ENCODE measurements around the gene ARID3A. TPM values are rescaled to one million over a fixed set of nuclear protein-coding genes. Genes with fewer than 3 reads are reported as not detected.

ARID3A gene
- total RNA-seq, 1 donor from 2014 or later, result 83.0 TPM

DNA sequence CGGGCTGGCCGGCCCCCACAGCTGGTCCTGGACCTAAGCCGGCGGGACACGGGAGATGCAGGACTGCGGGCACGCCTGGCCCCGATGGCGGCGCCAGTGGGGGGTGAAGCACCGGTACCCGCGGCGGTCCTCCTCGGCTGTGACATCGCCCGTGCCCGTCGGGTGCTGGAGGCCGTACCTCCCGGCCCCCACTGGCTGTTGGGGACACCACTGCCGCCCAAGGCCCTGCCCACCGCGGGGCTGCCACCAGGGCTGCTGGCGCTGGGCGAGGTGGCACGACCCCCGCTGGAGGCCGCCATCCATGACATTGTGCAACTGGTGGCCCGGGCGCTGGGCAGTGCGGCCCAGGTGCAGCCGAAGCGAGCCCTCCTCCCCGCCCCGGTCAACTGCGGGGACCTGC, 77.4 kb downstream of the ARID3A start:
- H3K27me3 Mint-ChIP-seq, result peaks cover 30% of the 10 kb centered on the region
- TF ChIP-seq, protein P1, sequence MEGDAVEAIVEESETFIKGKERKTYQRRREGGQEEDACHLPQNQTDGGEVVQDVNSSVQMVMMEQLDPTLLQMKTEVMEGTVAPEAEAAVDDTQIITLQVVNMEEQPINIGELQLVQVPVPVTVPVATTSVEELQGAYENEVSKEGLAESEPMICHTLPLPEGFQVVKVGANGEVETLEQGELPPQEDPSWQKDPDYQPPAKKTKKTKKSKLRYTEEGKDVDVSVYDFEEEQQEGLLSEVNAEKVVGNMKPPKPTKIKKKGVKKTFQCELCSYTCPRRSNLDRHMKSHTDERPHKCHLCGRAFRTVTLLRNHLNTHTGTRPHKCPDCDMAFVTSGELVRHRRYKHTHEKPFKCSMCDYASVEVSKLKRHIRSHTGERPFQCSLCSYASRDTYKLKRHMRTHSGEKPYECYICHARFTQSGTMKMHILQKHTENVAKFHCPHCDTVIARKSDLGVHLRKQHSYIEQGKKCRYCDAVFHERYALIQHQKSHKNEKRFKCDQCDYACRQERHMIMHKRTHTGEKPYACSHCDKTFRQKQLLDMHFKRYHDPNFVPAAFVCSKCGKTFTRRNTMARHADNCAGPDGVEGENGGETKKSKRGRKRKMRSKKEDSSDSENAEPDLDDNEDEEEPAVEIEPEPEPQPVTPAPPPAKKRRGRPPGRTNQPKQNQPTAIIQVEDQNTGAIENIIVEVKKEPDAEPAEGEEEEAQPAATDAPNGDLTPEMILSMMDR (conservative IDR thresholded peaks at IDR 0.05), result no peak
- H3K4me1 Mint-ChIP-seq (ENCODE audit: unreplicated experiment), result peaks cover 5% of the 10 kb centered on the region
- H3K27ac Mint-ChIP-seq, result no peak overlapping the region
- H3K9me3 Mint-ChIP-seq, result no peaks in the 10 kb centered on the region
- DNase-seq (ENCODE audit: extremely low spot score, unreplicated experiment), result no peak
- peaks cover 5% of the 10 kb centered on the region for H3K36me3 Mint-ChIP-seq
- H3K4me3 Mint-ChIP-seq, result no peak overlapping the region

DNA sequence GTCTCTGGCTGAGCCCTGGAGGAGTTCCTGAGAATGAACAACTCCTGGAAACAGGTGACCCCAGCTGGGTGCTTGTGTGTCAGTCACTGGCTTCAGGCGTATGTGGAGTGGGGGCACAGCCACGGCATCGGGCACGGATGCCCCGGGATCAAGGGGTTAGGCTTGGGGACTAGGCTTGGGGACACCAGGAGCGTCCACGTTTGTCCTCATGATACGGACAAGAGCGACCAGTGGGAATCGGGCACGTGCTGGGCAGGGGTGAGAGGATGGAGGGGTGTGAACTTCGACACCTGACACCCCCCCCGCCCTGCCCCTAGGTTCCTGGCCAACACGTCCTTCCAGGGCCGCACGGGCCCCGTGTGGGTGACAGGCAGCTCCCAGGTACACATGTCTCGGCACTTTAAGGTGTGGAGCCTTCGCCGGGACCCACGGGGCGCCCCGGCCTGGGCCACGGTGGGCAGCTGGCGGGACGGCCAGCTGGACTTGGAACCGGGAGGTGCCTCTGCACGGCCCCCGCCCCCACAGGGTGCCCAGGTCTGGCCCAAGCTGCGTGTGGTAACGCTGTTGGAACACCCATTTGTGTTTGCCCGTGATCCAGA, 78.5 kb downstream of the ARID3A start:
- Mint-ChIP-seq H3K4me3 (no peak overlapping the region), H3K27ac (peak overlapping the region; percentile 41), H3K27me3 (peaks cover 20% of the 10 kb centered on the region), H3K36me3 (peaks cover 5% of the 10 kb centered on the region), H3K4me1 (ENCODE audit: unreplicated experiment) (peaks cover 1% of the 10 kb centered on the region), H3K9me3 (no peaks in the 10 kb centered on the region)
- DNase-seq (ENCODE audit: extremely low spot score, unreplicated experiment), result no peak
- TF ChIP-seq, protein P1 (conservative IDR thresholded peaks at IDR 0.05), result no peak

DNA sequence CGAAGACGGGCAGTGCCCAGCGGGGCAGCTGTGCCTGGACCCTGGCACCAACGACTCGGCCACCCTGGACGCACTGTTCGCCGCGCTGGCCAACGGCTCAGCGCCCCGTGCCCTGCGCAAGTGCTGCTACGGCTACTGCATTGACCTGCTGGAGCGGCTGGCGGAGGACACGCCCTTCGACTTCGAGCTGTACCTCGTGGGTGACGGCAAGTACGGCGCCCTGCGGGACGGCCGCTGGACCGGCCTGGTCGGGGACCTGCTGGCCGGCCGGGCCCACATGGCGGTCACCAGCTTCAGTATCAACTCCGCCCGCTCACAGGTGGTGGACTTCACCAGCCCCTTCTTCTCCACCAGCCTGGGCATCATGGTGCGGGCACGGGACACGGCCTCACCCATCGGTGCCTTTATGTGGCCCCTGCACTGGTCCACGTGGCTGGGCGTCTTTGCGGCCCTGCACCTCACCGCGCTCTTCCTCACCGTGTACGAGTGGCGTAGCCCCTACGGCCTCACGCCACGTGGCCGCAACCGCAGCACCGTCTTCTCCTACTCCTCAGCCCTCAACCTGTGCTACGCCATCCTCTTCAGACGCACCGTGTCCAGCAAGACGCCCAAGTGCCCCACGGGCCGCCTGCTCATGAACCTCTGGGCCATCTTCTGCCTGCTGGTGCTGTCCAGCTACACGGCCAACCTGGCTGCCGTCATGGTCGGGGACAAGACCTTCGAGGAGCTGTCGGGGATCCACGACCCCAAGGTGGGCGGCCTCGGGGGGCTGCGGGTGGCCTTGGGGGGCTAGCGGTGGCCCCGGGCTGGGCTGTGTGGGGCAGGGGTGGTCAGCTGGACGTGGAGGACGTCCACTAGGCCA, 79.2 kb downstream of the ARID3A start:
- H3K4me1 Mint-ChIP-seq (ENCODE audit: unreplicated experiment), result no peaks in the 10 kb centered on the region
- no peak for DNase-seq (ENCODE audit: extremely low spot score, unreplicated experiment)
- TF ChIP-seq, protein P1 (conservative IDR thresholded peaks at IDR 0.05), result no peak
- H3K27me3 Mint-ChIP-seq, result peaks cover 14% of the 10 kb centered on the region
- peak overlapping the region; percentile 28 for H3K4me3 Mint-ChIP-seq
- no peak overlapping the region for H3K27ac Mint-ChIP-seq
- H3K9me3 Mint-ChIP-seq, result no peaks in the 10 kb centered on the region
- peaks cover 5% of the 10 kb centered on the region for H3K36me3 Mint-ChIP-seq

DNA sequence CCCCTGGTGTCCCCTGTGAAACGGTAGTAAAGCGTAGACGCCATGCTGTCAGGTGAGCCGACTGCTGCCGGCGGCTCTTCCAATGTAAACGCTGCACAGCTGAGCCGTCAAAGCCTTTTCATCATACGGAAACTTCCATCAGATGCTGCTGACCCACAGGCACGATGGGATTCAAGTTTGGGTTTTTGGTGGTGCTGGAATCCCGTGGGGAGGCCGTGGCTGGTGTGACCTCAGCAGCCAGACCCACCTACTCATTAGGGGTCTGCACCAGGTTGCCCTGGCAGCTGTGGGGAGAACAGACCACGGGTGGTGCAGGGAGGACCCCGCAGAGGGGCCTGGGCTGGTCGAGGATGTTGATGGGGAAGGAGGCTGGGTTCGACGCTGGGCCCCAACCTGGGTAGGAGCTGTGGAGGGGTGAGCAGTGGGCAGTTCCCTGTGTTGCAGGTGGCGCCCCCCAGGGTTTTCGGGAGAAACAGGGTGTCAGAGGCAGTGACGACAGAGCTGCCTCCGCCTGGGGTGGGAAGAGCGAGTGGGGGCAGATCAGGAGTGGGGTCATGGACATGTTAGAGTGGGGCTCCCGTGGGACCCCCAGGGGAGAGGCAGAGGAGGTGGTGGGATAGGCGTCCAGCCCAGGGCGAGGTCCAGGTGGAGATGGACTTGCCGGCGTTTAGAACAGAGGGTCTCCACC, 81.0 kb downstream of the ARID3A start:
- H3K36me3 Mint-ChIP-seq, result peaks cover 5% of the 10 kb centered on the region
- no peak overlapping the region for H3K27ac Mint-ChIP-seq
- no peak for DNase-seq (ENCODE audit: extremely low spot score, unreplicated experiment)
- H3K27me3 Mint-ChIP-seq, result peaks cover 9% of the 10 kb centered on the region
- H3K4me1 Mint-ChIP-seq (ENCODE audit: unreplicated experiment), result no peaks in the 10 kb centered on the region
- TF ChIP-seq, protein P1 (conservative IDR thresholded peaks at IDR 0.05), result no peak
- no peak overlapping the region for H3K4me3 Mint-ChIP-seq
- H3K9me3 Mint-ChIP-seq, result no peaks in the 10 kb centered on the region

DNA sequence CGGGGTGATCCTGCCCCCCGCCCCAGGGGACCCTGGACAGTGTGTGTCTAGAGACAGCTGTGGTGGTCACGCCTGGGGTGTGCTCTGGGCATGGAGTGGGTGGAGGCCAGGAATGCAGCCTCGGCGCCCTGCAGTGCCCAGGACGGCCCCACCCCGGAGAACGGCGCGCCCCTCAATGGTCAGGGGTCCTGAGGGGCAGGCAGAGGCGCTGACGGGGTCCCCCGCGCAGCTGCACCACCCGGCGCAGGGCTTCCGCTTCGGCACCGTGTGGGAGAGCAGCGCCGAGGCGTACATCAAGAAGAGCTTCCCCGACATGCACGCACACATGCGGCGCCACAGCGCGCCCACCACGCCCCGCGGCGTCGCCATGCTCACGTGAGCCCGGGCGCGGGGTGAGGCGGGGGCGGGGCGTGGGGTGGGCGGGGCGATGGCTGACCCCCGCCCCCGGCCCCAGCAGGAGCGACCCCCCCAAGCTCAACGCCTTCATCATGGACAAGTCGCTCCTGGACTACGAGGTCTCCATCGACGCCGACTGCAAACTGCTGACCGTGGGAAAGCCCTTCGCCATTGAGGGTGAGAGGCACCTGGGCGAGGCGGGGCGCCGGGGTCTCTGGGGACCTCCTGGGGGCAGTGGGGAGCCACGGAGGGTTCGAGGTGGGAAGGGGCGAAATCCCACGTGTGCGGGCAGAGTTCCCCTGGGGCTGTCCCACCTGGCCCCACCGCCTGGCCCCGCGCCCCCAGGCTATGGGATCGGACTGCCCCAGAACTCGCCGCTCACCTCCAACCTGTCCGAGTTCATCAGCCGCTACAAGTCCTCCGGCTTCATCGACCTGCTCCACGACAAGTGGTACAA, 81.8 kb downstream of the ARID3A start:
- no peaks in the 10 kb centered on the region for H3K9me3 Mint-ChIP-seq
- no peak for DNase-seq (ENCODE audit: extremely low spot score, unreplicated experiment)
- no peaks in the 10 kb centered on the region for H3K4me1 Mint-ChIP-seq (ENCODE audit: unreplicated experiment)
- TF ChIP-seq, protein P1 (conservative IDR thresholded peaks at IDR 0.05), result no peak
- H3K4me3 Mint-ChIP-seq, result no peak overlapping the region
- peaks cover 5% of the 10 kb centered on the region for H3K36me3 Mint-ChIP-seq
- peaks cover 5% of the 10 kb centered on the region for H3K27me3 Mint-ChIP-seq
- H3K27ac Mint-ChIP-seq, result no peak overlapping the region

Measured in type B pancreatic cell (in vitro differentiated cells).